ENCODE measurements around the gene FIG4.
"Not testable (repeated sequence)": the region's sequence is repeated elsewhere in the genome, so short reads cannot be mapped to it uniquely, and the experiment has no call there.

Gene FIG4

GRCh38 chr6:109702791-109703190 lies 11.7 kb downstream of the FIG4 start:
- DNase-seq (ENCODE audit: low read depth): no peak

GRCh38 chr6:109705258-109705657 lies 14.2 kb downstream of the FIG4 start:
- peak; percentile 37 for DNase-seq (ENCODE audit: low read depth)

GRCh38 chr6:109706513-109706912 lies 15.4 kb downstream of the FIG4 start:
- no peak for DNase-seq (ENCODE audit: low read depth)

- DNase-seq (ENCODE audit: low read depth): not testable (repeated sequence)
Measured at GRCh38 chr6:109708099-109708498, 17.0 kb downstream of the FIG4 start.

- DNase-seq (ENCODE audit: low read depth): no peak
Measured at GRCh38 chr6:109713097-109713496, 22.0 kb downstream of the FIG4 start.

- no peak for DNase-seq (ENCODE audit: low read depth)
Measured at GRCh38 chr6:109714166-109714565, 23.1 kb downstream of the FIG4 start.

- no peak for DNase-seq (ENCODE audit: low read depth)
Measured at GRCh38 chr6:109714611-109715010, 23.5 kb downstream of the FIG4 start.

- no peak for DNase-seq (ENCODE audit: low read depth)
Measured at GRCh38 chr6:109715616-109716015, 24.5 kb downstream of the FIG4 start.

- no peak for DNase-seq (ENCODE audit: low read depth)
Measured at GRCh38 chr6:109717971-109718370, 26.9 kb downstream of the FIG4 start.

- no peak for DNase-seq (ENCODE audit: low read depth)
Measured at GRCh38 chr6:109718991-109719390, 27.9 kb downstream of the FIG4 start.

- DNase-seq (ENCODE audit: low read depth): peak; percentile 42
Measured at GRCh38 chr6:109720311-109720710, 29.2 kb downstream of the FIG4 start.

GRCh38 chr6:109722011-109722410 lies 30.9 kb downstream of the FIG4 start:
- DNase-seq (ENCODE audit: low read depth): no peak

- DNase-seq (ENCODE audit: low read depth): no peak
Measured at GRCh38 chr6:109722564-109723254, 31.6 kb downstream of the FIG4 start.

GRCh38 chr6:109725250-109725649 lies 34.2 kb downstream of the FIG4 start:
- not testable (repeated sequence) for DNase-seq (ENCODE audit: low read depth)

- DNase-seq (ENCODE audit: low read depth): no peak
Measured at GRCh38 chr6:109736273-109737025, 45.4 kb downstream of the FIG4 start.

GRCh38 chr6:109738255-109738654 lies 47.2 kb downstream of the FIG4 start:
- no peak for DNase-seq (ENCODE audit: low read depth)

- DNase-seq (ENCODE audit: low read depth): no peak
Measured at GRCh38 chr6:109738667-109739066, 47.6 kb downstream of the FIG4 start.

GRCh38 chr6:109739686-109740085 lies 48.6 kb downstream of the FIG4 start:
- no peak for DNase-seq (ENCODE audit: low read depth)

- DNase-seq (ENCODE audit: low read depth): no peak
Measured at GRCh38 chr6:109740787-109741186, 49.7 kb downstream of the FIG4 start.

GRCh38 chr6:109743739-109744138 lies 52.6 kb downstream of the FIG4 start:
- DNase-seq (ENCODE audit: low read depth): no peak

- DNase-seq (ENCODE audit: low read depth): not testable (repeated sequence)
Measured at GRCh38 chr6:109744779-109745178, 53.7 kb downstream of the FIG4 start.

- no peak for DNase-seq (ENCODE audit: low read depth)
Measured at GRCh38 chr6:109747221-109747620, 56.1 kb downstream of the FIG4 start.

- DNase-seq (ENCODE audit: low read depth): no peak
Measured at GRCh38 chr6:109759098-109759955, 68.2 kb downstream of the FIG4 start.

Data from GM04503 (cell line).